CD4-positive, alpha-beta T cell treated with Interleukin-10 for 1 hour (primary cell): ENCODE data around the gene GSS.
"Not testable (repeated sequence)": the region's sequence is repeated elsewhere in the genome, so short reads cannot be mapped to it uniquely, and the experiment has no call there.

Experiments used
- DNase-seq: peaks from one replicate; pipeline ENCODE4 v3.0.0-alpha.2; 2020

Gene GSS

GRCh38 chr20:34895465-34895864 is 60.1 kb downstream of the GSS start:
- DNase-seq = no peak

- DNase-seq = no peak
Observed at GRCh38 chr20:34894723-34895122, 60.9 kb downstream of the GSS start.

- no peak for DNase-seq
Observed at GRCh38 chr20:34892671-34893070, 62.9 kb downstream of the GSS start.

- DNase-seq = peak; percentile 12
Observed at GRCh38 chr20:34891166-34892062, 64.2 kb downstream of the GSS start.

GRCh38 chr20:34888468-34888867 is 67.1 kb downstream of the GSS start:
- no peak for DNase-seq

- no peak for DNase-seq
Observed at GRCh38 chr20:34887023-34887422, 68.6 kb downstream of the GSS start.

GRCh38 chr20:34886122-34886521 is 69.5 kb downstream of the GSS start:
- DNase-seq = no peak

- no peak for DNase-seq
Observed at GRCh38 chr20:34884260-34884659, 71.3 kb downstream of the GSS start.

GRCh38 chr20:34883809-34884208 is 71.8 kb downstream of the GSS start:
- no peak for DNase-seq

GRCh38 chr20:34883087-34883688 is 72.4 kb downstream of the GSS start:
- DNase-seq = no peak

- DNase-seq = no peak
Observed at GRCh38 chr20:34881689-34882088, 73.9 kb downstream of the GSS start.

- DNase-seq = not testable (repeated sequence)
Observed at GRCh38 chr20:34880971-34881370, 74.6 kb downstream of the GSS start.

GRCh38 chr20:34880215-34880850 is 75.3 kb downstream of the GSS start:
- DNase-seq = no peak
